Liver (tissue), 9 donors: ENCODE measurements around the gene PTPRD. TPM values are rescaled to one million over a fixed set of nuclear protein-coding genes. Genes with fewer than 3 reads are reported as not detected.

ENCODE experiments used
- DNase-seq: peaks from one replicate; pipeline ENCODE4 v3.0.0-alpha.2; 2017; ENCODE audit warnings: low spot score
- H3K27ac ChIP-seq, 2 donors: one replicate each; pipeline ENCODE4 v1.7.0; 2013; ENCODE audit warnings: inconsistent platforms in 2 of 2, low read length in 2 of 2, control low read depth in 1 of 2, low read depth in 1 of 2, mild to moderate bottlenecking in 1 of 2
- H3K27me3 ChIP-seq, 4 donors: one replicate each; pipeline versions ENCODE4 v1.6.1 to v1.7.0; 2013; ENCODE audit warnings: low read length in 3 of 4, inconsistent platforms in 1 of 4, mild to moderate bottlenecking in 1 of 4, moderate library complexity in 1 of 4; ENCODE audit not compliant: control insufficient read depth in 4 of 4, insufficient read depth in 4 of 4
- H3K36me3 ChIP-seq, 4 donors: one replicate each; pipeline versions ENCODE4 v1.6.1 to v1.7.0; 2013; ENCODE audit warnings: low read length in 3 of 4, mild to moderate bottlenecking in 3 of 4, low read depth in 1 of 4, moderate library complexity in 1 of 4; ENCODE audit not compliant: control insufficient read depth in 4 of 4, insufficient read depth in 3 of 4
- H3K4me1 ChIP-seq, 4 donors: one replicate each; pipeline versions ENCODE4 v1.6.1 to v1.7.0; 2013; ENCODE audit warnings: low read length in 3 of 4, mild to moderate bottlenecking in 3 of 4, moderate library complexity in 1 of 4; ENCODE audit not compliant: control insufficient read depth in 4 of 4, insufficient read depth in 4 of 4
- H3K4me3 ChIP-seq, 3 donors: one replicate each; pipeline versions ENCODE4 v1.6.1 to v1.7.0; 2013; ENCODE audit warnings: low read length in 3 of 3, control low read depth in 1 of 3, low read depth in 1 of 3, mild to moderate bottlenecking in 1 of 3
- H3K9ac ChIP-seq, 2 donors: one replicate each; pipeline ENCODE4 v1.7.0; 2013; ENCODE audit warnings: low read length in 2 of 2, mild to moderate bottlenecking in 2 of 2, moderate library complexity in 2 of 2, control low read depth in 1 of 2, low read depth in 1 of 2
- H3K9me3 ChIP-seq, 4 donors: one replicate each; pipeline versions ENCODE4 v1.6.1 to v1.7.0; 2013; ENCODE audit warnings: low read length in 3 of 4; ENCODE audit not compliant: control insufficient read depth in 4 of 4
- ATF3 ChIP-seq: IDR thresholded peaks from 2 replicates; pipeline ENCODE4 v1.6.1; 2016; ENCODE audit warnings: antibody characterized with exemption
- FOXA1 ChIP-seq: IDR thresholded peaks from 2 replicates; pipeline ENCODE4 v1.6.1; 2016; ENCODE audit warnings: antibody characterized with exemption
- GABPA ChIP-seq, 2 donors: IDR thresholded peaks in 1 of 2; conservative IDR thresholded peaks in 1 of 2; 2 replicates each; pipeline ENCODE4 v1.6.1; 2016; ENCODE audit warnings: antibody characterized with exemption in 2 of 2, mild to moderate bottlenecking in 1 of 2, moderate library complexity in 1 of 2
- HNF4A ChIP-seq, 2 donors: conservative IDR thresholded peaks; 2 replicates each; pipeline ENCODE4 v1.6.1; 2016; ENCODE audit warnings: antibody characterized with exemption in 2 of 2, mild to moderate bottlenecking in 2 of 2
- HNF4G ChIP-seq: IDR thresholded peaks from 2 replicates; pipeline ENCODE4 v1.6.1; 2016; ENCODE audit warnings: antibody characterized with exemption
- JUND ChIP-seq, 2 donors: IDR thresholded peaks; 2 replicates each; pipeline ENCODE4 v1.6.1; 2016; ENCODE audit warnings: antibody characterized with exemption in 2 of 2
- NR2F2 ChIP-seq: IDR thresholded peaks from 2 replicates; pipeline ENCODE4 v1.6.1; 2016; ENCODE audit warnings: antibody characterized with exemption
- RAD21 ChIP-seq, 2 donors: IDR thresholded peaks; 2 replicates each; pipeline ENCODE4 v1.6.1; 2016; ENCODE audit warnings: antibody characterized with exemption in 2 of 2, mild to moderate bottlenecking in 2 of 2
- RXRA ChIP-seq, 2 donors: IDR thresholded peaks; 2 replicates each; pipeline ENCODE4 v1.6.1; 2017 to 2018; ENCODE audit warnings: antibody characterized with exemption in 2 of 2, mild to moderate bottlenecking in 1 of 2
- SP1 ChIP-seq: IDR thresholded peaks from 2 replicates; pipeline ENCODE4 v1.6.1; 2018; ENCODE audit warnings: antibody characterized with exemption, mild to moderate bottlenecking
- TAF1 ChIP-seq: conservative IDR thresholded peaks from 2 replicates; pipeline ENCODE4 v1.6.1; 2016; ENCODE audit warnings: antibody characterized with exemption, mild to moderate bottlenecking
- YY1 ChIP-seq: IDR thresholded peaks from 2 replicates; pipeline ENCODE4 v1.6.1; 2016; ENCODE audit warnings: antibody characterized with exemption, mild to moderate bottlenecking
- WGBS: extraction: QIAGEN DNeasy Blood & Tissue Kit; methylation state at CpG from one replicate; pipeline ENCODE4 v1.1.7; 2013; 5-methylcytosine and 5-hydroxymethylcytosine counted together
- polyA plus RNA-seq, 2 donors: library from polyadenylated mRNA; stranded (reverse) in 1 of 2; unstranded in 1 of 2; fragments of 200-250 nt in 1 of 2; fragments of >200 nt in 1 of 2; fragmentation: Nextera tagmentation in 1 of 2; extraction: Ambion mirVana in 1 of 2; gene quantifications; one replicate each; pipeline versions ENCODE4 v1.2.1 to v1.2.3, GENCODE V29; 2013 to 2015
- total RNA-seq, 2 donors: library from RNA; depleted of rRNA; stranded (reverse); fragments of >200 nt; gene quantifications; one replicate each; pipeline ENCODE4 v1.2.3, GENCODE V29; 2014
- TF ChIP-seq, protein P1 (sequence below): IDR thresholded peaks from 2 replicates; pipeline ENCODE4 v1.6.1; 2016; ENCODE audit warnings: antibody characterized with exemption
- TF ChIP-seq, protein P2 (sequence below): IDR thresholded peaks from 2 replicates; pipeline ENCODE4 v1.6.1; 2016; ENCODE audit warnings: antibody characterized with exemption
- TF ChIP-seq, protein P3 (sequence below): fragments of 150-350 bp; IDR thresholded peaks from 2 replicates; pipeline ENCODE4 v1.5.1; 2017; ENCODE audit warnings: improper control_type of control experiment, low read depth, low read length; ENCODE audit not compliant: missing input control
- TF ChIP-seq, protein P4 (sequence below): IDR thresholded peaks from 2 replicates; pipeline ENCODE4 v1.6.1; 2016; ENCODE audit warnings: antibody characterized with exemption, mild to moderate bottlenecking
- donor health status: healthy.
- donor health status: healthy.
- donor health status: healthy.
- donor health status: healthy.
- donor health status: healthy.

PTPRD gene
- total and polyA plus RNA-seq, 4 donors = 0.78 to 34.2 (median 4.7) TPM

DNA sequence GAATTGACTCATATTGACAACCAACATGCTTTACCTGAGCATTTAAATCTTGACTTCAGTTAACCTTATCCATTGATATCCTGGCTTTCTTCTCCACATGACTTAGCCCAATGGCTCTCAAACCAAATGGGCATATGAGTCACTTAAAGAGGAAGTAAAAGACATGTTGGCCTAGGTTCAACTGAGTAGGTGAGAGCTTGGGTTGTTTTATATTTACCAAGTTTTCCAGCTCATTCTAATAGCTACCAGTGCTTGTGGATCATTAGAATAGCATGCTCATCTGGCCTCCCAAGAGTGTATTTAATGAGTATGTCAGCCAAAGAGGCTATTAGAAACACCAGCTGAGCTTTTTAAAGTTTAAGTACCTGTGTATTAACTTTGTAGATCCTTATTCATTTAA is 1049.0 kb downstream of the PTPRD start:
- Histone ChIP-seq H3K4me1 (no peaks in the 10 kb centered on the region), H3K9ac (no peak overlapping the region), H3K36me3 (no peaks in the 10 kb centered on the region), H3K9me3 (no peaks in the 10 kb centered on the region), H3K4me3 (no peak overlapping the region), H3K27ac (no peak overlapping the region), H3K27me3 (no peaks in the 10 kb centered on the region)
- TF ChIP-seq YY1 (no peak), HNF4A (conservative IDR thresholded peaks at IDR 0.05) (no peak), SP1 (no peak), NR2F2 (no peak), TAF1 (no peak), RXRA (IDR thresholded peaks at IDR 0.05) (no peak), RAD21 (IDR thresholded peaks at IDR 0.05) (no peak), FOXA1 (no peak), HNF4G (no peak), GABPA (IDR thresholded peaks at IDR 0.05 in 1 of 2, conservative IDR thresholded peaks at IDR 0.05 in 1 of 2) (no peak)
- TF ChIP-seq, protein P1, sequence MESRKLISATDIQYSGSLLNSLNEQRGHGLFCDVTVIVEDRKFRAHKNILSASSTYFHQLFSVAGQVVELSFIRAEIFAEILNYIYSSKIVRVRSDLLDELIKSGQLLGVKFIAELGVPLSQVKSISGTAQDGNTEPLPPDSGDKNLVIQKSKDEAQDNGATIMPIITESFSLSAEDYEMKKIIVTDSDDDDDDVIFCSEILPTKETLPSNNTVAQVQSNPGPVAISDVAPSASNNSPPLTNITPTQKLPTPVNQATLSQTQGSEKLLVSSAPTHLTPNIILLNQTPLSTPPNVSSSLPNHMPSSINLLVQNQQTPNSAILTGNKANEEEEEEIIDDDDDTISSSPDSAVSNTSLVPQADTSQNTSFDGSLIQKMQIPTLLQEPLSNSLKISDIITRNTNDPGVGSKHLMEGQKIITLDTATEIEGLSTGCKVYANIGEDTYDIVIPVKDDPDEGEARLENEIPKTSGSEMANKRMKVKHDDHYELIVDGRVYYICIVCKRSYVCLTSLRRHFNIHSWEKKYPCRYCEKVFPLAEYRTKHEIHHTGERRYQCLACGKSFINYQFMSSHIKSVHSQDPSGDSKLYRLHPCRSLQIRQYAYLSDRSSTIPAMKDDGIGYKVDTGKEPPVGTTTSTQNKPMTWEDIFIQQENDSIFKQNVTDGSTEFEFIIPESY = no peak
- no peak for DNase-seq

GRCh38 chr9:9560382-9561035 is 1052.3 kb downstream of the PTPRD start:
- no peaks in the 10 kb centered on the region for H3K36me3 ChIP-seq
- no peaks in the 10 kb centered on the region for H3K9me3 ChIP-seq
- H3K27me3 ChIP-seq = no peaks in the 10 kb centered on the region
- no peaks in the 10 kb centered on the region for H3K4me1 ChIP-seq
- DNase-seq = no peak
- WGBS = 76% methylated on average over 11 of the region's 11 CpGs
- TF ChIP-seq SP1 (no peak), ATF3 (no peak), HNF4A (conservative IDR thresholded peaks at IDR 0.05) (no peak), JUND (IDR thresholded peaks at IDR 0.05) (no peak), YY1 (no peak), RXRA (IDR thresholded peaks at IDR 0.05) (no peak)
- TF ChIP-seq, protein P1 = no peak
- TF ChIP-seq, protein P2, sequence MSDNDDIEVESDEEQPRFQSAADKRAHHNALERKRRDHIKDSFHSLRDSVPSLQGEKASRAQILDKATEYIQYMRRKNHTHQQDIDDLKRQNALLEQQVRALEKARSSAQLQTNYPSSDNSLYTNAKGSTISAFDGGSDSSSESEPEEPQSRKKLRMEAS = no peak
- TF ChIP-seq, protein P3, sequence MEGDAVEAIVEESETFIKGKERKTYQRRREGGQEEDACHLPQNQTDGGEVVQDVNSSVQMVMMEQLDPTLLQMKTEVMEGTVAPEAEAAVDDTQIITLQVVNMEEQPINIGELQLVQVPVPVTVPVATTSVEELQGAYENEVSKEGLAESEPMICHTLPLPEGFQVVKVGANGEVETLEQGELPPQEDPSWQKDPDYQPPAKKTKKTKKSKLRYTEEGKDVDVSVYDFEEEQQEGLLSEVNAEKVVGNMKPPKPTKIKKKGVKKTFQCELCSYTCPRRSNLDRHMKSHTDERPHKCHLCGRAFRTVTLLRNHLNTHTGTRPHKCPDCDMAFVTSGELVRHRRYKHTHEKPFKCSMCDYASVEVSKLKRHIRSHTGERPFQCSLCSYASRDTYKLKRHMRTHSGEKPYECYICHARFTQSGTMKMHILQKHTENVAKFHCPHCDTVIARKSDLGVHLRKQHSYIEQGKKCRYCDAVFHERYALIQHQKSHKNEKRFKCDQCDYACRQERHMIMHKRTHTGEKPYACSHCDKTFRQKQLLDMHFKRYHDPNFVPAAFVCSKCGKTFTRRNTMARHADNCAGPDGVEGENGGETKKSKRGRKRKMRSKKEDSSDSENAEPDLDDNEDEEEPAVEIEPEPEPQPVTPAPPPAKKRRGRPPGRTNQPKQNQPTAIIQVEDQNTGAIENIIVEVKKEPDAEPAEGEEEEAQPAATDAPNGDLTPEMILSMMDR = no peak
- TF ChIP-seq, protein P4, sequence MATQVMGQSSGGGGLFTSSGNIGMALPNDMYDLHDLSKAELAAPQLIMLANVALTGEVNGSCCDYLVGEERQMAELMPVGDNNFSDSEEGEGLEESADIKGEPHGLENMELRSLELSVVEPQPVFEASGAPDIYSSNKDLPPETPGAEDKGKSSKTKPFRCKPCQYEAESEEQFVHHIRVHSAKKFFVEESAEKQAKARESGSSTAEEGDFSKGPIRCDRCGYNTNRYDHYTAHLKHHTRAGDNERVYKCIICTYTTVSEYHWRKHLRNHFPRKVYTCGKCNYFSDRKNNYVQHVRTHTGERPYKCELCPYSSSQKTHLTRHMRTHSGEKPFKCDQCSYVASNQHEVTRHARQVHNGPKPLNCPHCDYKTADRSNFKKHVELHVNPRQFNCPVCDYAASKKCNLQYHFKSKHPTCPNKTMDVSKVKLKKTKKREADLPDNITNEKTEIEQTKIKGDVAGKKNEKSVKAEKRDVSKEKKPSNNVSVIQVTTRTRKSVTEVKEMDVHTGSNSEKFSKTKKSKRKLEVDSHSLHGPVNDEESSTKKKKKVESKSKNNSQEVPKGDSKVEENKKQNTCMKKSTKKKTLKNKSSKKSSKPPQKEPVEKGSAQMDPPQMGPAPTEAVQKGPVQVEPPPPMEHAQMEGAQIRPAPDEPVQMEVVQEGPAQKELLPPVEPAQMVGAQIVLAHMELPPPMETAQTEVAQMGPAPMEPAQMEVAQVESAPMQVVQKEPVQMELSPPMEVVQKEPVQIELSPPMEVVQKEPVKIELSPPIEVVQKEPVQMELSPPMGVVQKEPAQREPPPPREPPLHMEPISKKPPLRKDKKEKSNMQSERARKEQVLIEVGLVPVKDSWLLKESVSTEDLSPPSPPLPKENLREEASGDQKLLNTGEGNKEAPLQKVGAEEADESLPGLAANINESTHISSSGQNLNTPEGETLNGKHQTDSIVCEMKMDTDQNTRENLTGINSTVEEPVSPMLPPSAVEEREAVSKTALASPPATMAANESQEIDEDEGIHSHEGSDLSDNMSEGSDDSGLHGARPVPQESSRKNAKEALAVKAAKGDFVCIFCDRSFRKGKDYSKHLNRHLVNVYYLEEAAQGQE = no peak
- H3K27ac ChIP-seq = no peak overlapping the region
- H3K4me3 ChIP-seq = no peak overlapping the region
- no peak overlapping the region for H3K9ac ChIP-seq
